HCT116 (cell line): ENCODE results near the gene U2AF2.

Experiments used
- CTCF ChIP-seq, 3 experiments: fragments of 200-600 bp in 1 of 3; sonication (generic) in 1 of 3; IDR thresholded peaks in 2 of 3; conservative IDR thresholded peaks in 1 of 3; 2 replicates each; pipeline ENCODE4 v1.5.1; 2012 to 2017; ENCODE audit warnings: low read depth in 2 of 3, low read length in 2 of 3, antibody characterized with exemption in 1 of 3, borderline replicate concordance in 1 of 3, control low read depth in 1 of 3, mild to moderate bottlenecking in 1 of 3, mixed read lengths in 1 of 3, mixed run types in 1 of 3, moderate library complexity in 1 of 3; ENCODE audit not compliant: insufficient read depth in 1 of 3
- POLR2A ChIP-seq: IDR thresholded peaks from 2 replicates; pipeline ENCODE4 v1.7.0; 2011; ENCODE audit warnings: borderline replicate concordance; ENCODE audit not compliant: insufficient read depth, insufficient read length; ENCODE audit errors: extremely low read depth
- POLR2AphosphoS5 ChIP-seq: IDR thresholded peaks from 2 replicates; pipeline ENCODE4 v1.6.1; 2011; ENCODE audit warnings: mild to moderate bottlenecking, low read depth, low read length, moderate library complexity
- RAD21 ChIP-seq: IDR thresholded peaks from 2 replicates; pipeline ENCODE4 v1.6.1; 2012; ENCODE audit warnings: low read depth, mild to moderate bottlenecking
- REST ChIP-seq: IDR thresholded peaks from 2 replicates; pipeline ENCODE4 v1.6.1; 2012; ENCODE audit warnings: low read depth
- SP1 ChIP-seq: IDR thresholded peaks from 2 replicates; pipeline ENCODE4 v1.6.1; 2012; ENCODE audit warnings: low read depth

- TF ChIP-seq POLR2AphosphoS5 (no peak), POLR2A (no peak), CTCF (IDR thresholded peaks at IDR 0.05 in 2 of 3, conservative IDR thresholded peaks at IDR 0.05 in 1 of 3; ENCODE audit: borderline replicate concordance in 1 of 3, insufficient read depth in 1 of 3, low read depth in 2 of 3, low read length in 2 of 3) (no peak), REST (no peak), SP1 (no peak), RAD21 (no peak)
Measured at GRCh38 chr19:55666343-55667005, 11.6 kb downstream of the U2AF2 start.
